ENCODE results near the gene PCNX1. TPM values are rescaled to one million over a fixed set of nuclear protein-coding genes. Genes with fewer than 3 reads are reported as not detected.

The PCNX1 gene
- total RNA-seq, 2 experiments from 2014 or later = 38.4 to 57.9 TPM

GRCh38 chr14:70898111-70898745 is 9.0 kb upstream of the PCNX1 start:
- no peaks in the 10 kb centered on the region for H3K36me3 Mint-ChIP-seq (ENCODE audit: low read depth)
- peak overlapping the region; percentile 35 for H3K27ac Mint-ChIP-seq
- CTCF ChIA-PET = interaction anchor here (14.4 kb wide), 1 partner anchor 13 kb away, joined by 173 read pairs; no protein-coding TSS in a partner anchor
- intact Hi-C loops (cut with DNase I, micrococcal nuclease) = no loop called here
- H3K4me1 Mint-ChIP-seq = peaks cover 56% of the 10 kb centered on the region
- H3K27me3 Mint-ChIP-seq = peaks cover 5% of the 10 kb centered on the region
- H3K4me3 Mint-ChIP-seq = no peak overlapping the region
- POLR2A ChIA-PET = interaction anchor here (0.7 kb wide), 1 partner anchor 54 kb away, joined by 3 read pairs; no protein-coding TSS in a partner anchor
- DNase-seq (no peak), ATAC-seq (no peak)
- H3K9me3 Mint-ChIP-seq (ENCODE audit: low read depth) = peaks cover 3% of the 10 kb centered on the region

- no peak for DNase-seq
- CTCF ChIA-PET = interaction anchor here (0.6 to 14.4 kb wide), 8 partner anchors 9 to 294 kb away, joined by 3 to 173 read pairs (median 4); no protein-coding TSS in a partner anchor
- POLR2A ChIA-PET = interaction anchor here (0.5 to 2.9 kb wide), 2 partner anchors 15 to 1433 kb away, joined by 3 to 30 read pairs; no protein-coding TSS in a partner anchor
- H3K9me3 Mint-ChIP-seq (ENCODE audit: low read depth) = peaks cover 2% of the 10 kb centered on the region
- peaks cover 62% of the 10 kb centered on the region for H3K4me1 Mint-ChIP-seq
- no peaks in the 10 kb centered on the region for H3K36me3 Mint-ChIP-seq (ENCODE audit: low read depth)
- ATAC-seq = no peak
- intact Hi-C loops (cut with DNase I, micrococcal nuclease) = loop anchor here in 1 of 2 experiments (10.0 kb wide), 1 partner anchor 1276 kb away; no protein-coding TSS in a partner anchor
- peaks cover 5% of the 10 kb centered on the region for H3K27me3 Mint-ChIP-seq
- H3K27ac Mint-ChIP-seq = peak overlapping the region; percentile 48
- H3K4me3 Mint-ChIP-seq = no peak overlapping the region
Observed at GRCh38 chr14:70901269-70901668, 6.0 kb upstream of the PCNX1 start.

GRCh38 chr14:70902184-70902583 is 5.1 kb upstream of the PCNX1 start:
- ChIA-PET CTCF (interaction anchor here (0.6 to 14.4 kb wide), 12 partner anchors 8 to 1136 kb away, joined by 3 to 173 read pairs (median 3); no protein-coding TSS in a partner anchor), POLR2A (interaction anchor here (0.6 to 2.9 kb wide), 2 partner anchors 15 to 77 kb away, joined by 4 to 30 read pairs; no protein-coding TSS in a partner anchor)
- intact Hi-C loops (cut with DNase I, micrococcal nuclease) = loop anchor here (1.0 to 10.0 kb wide), 4 partner anchors 15 to 1277 kb away; no protein-coding TSS in a partner anchor
- H3K27ac Mint-ChIP-seq = peak overlapping the region; percentile 49
- no peaks in the 10 kb centered on the region for H3K9me3 Mint-ChIP-seq (ENCODE audit: low read depth)
- H3K36me3 Mint-ChIP-seq (ENCODE audit: low read depth) = no peaks in the 10 kb centered on the region
- no peak for DNase-seq
- H3K4me3 Mint-ChIP-seq = no peak overlapping the region
- ATAC-seq = peak; percentile 59
- H3K4me1 Mint-ChIP-seq = peaks cover 65% of the 10 kb centered on the region
- H3K27me3 Mint-ChIP-seq = peaks cover 2% of the 10 kb centered on the region

- Mint-ChIP-seq H3K36me3 (ENCODE audit: low read depth) (peaks cover 7% of the 10 kb centered on the region), H3K4me1 (peaks cover 60% of the 10 kb centered on the region)
- CTCF ChIA-PET = interaction anchor here (0.7 to 14.4 kb wide), 9 partner anchors 10 to 90 kb away, joined by 3 to 173 read pairs (median 6); no protein-coding TSS in a partner anchor
Observed at GRCh38 chr14:70904373-70904772, 2.9 kb upstream of the PCNX1 start.

GRCh38 chr14:70905301-70905700 is 2.0 kb upstream of the PCNX1 start:
- Mint-ChIP-seq H3K9me3 (ENCODE audit: low read depth) (no peaks in the 10 kb centered on the region), H3K27me3 (no peaks in the 10 kb centered on the region), H3K36me3 (ENCODE audit: low read depth) (peaks cover 9% of the 10 kb centered on the region), H3K4me3 (no peak overlapping the region), H3K27ac (no peak overlapping the region), H3K4me1 (peaks cover 67% of the 10 kb centered on the region)
- CTCF ChIA-PET = interaction anchor here (0.6 to 14.4 kb wide), 13 partner anchors 9 to 250 kb away, joined by 3 to 173 read pairs (median 7); partner anchors contain the start of gene MAP3K9
- intact Hi-C loops (cut with DNase I, micrococcal nuclease) = loop anchor here in 1 of 2 experiments (10.0 kb wide), 1 partner anchor 1280 kb away; no protein-coding TSS in a partner anchor
- POLR2A ChIA-PET = interaction anchor here (4.3 kb wide), 1 partner anchor 18 kb away, joined by 44 read pairs; no protein-coding TSS in a partner anchor
- DNase-seq (no peak), ATAC-seq (no peak)

More at GRCh38 chr14:70904373-70904772, 2.9 kb upstream of the PCNX1 start:
- Mint-ChIP-seq H3K27ac (no peak overlapping the region), H3K9me3 (ENCODE audit: low read depth) (no peaks in the 10 kb centered on the region), H3K27me3 (no peaks in the 10 kb centered on the region), H3K4me3 (no peak overlapping the region)
- intact Hi-C loops (cut with DNase I, micrococcal nuclease) = loop anchor here in 1 of 2 experiments (10.0 kb wide), 1 partner anchor 1280 kb away; no protein-coding TSS in a partner anchor
- POLR2A ChIA-PET = interaction anchor here (4.3 kb wide), 1 partner anchor 17 kb away, joined by 44 read pairs; no protein-coding TSS in a partner anchor
- ATAC-seq = no peak
- DNase-seq = no peak

- Mint-ChIP-seq H3K27ac (peak overlapping the region; percentile 94), H3K4me1 (peaks cover 71% of the 10 kb centered on the region), H3K4me3 (peak overlapping the region; percentile 96), H3K36me3 (ENCODE audit: low read depth) (peaks cover 12% of the 10 kb centered on the region), H3K27me3 (no peaks in the 10 kb centered on the region), H3K9me3 (ENCODE audit: low read depth) (no peaks in the 10 kb centered on the region)
- peak; percentile 6 for ATAC-seq
- ChIA-PET POLR2A (interaction anchor here (0.7 to 4.3 kb wide), 5 partner anchors 13 to 89 kb away, joined by 3 to 44 read pairs (median 5); no protein-coding TSS in a partner anchor), CTCF (interaction anchor here (0.5 to 14.4 kb wide), 29 partner anchors 8 to 1816 kb away, joined by 3 to 173 read pairs (median 4); partner anchors contain the start of gene MAP3K9)
- intact Hi-C loops (cut with DNase I, micrococcal nuclease) = loop anchor here (1.0 to 10.0 kb wide), 11 partner anchors 20 to 1282 kb away; partner anchors contain the start of genes MAP3K9 (in 1 of the 2), MED6 (in 1 of the 2), SIPA1L1 (in 1 of the 2) and SRSF5 (in 1 of the 2)
- DNase-seq = no peak
Observed at GRCh38 chr14:70906793-70907175, 475 bp upstream of the PCNX1 start.

DNA sequence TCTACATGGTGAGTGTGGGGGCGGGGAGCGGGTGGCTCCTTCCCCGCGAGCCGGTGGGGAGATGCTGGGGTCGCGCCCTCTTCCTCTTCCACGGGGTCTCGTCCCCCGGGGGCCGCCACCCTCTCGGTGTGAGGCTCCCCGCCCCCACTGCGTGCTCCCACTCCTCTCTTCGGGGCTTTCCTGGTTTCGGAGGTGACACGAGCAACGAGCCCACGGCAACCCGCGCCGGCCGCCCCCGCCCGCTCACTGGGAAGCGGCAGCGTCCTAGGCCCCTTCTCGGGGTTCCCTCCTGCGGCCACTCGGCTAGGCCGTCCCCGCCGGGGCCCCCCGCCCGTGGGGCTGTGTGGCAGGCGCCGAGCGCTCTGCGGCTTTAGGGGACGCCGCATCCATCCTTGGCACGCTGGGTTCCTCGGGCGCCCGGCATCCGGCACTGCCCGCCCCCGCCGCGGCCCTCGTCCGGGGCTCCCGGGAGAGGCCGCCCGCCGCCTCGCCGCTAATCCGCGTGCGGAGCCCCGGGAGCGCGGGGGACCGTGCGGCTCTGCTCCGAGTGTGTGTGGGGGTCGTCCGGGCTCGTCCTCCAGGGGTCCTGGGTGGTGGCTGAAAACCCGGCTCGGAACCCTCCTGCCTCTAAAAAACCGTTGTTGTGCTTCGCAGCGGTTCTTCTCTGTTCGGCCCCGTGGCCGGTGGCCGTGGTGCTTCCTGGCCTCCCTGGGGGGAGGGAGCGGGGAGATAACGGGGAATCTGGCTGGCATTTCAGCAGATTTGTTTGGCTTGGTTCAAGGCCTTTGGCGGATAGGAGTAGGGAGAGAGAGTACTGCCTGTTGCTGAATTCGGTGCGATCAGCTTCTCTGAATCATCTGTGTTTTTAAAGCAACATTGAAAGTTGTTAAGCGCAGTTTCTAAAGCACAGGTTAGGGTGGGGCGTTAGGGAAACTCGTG is 1.0 kb downstream of the PCNX1 start:
- H3K36me3 Mint-ChIP-seq (ENCODE audit: low read depth) = peaks cover 18% of the 10 kb centered on the region
- no peaks in the 10 kb centered on the region for H3K27me3 Mint-ChIP-seq
- H3K4me3 Mint-ChIP-seq = peak overlapping the region; percentile 96
- intact Hi-C loops (cut with DNase I, micrococcal nuclease) = loop anchor here (1.0 to 10.0 kb wide), 13 partner anchors 12 to 1283 kb away; partner anchors contain the start of genes MAP3K9 (in 1 of the 2), MED6 (in 1 of the 2), SIPA1L1 (in 1 of the 2) and SRSF5 (in 1 of the 2)
- H3K9me3 Mint-ChIP-seq (ENCODE audit: low read depth) = no peaks in the 10 kb centered on the region
- DNase-seq (peak; percentile 77), ATAC-seq (peak; percentile 16)
- ChIA-PET POLR2A (interaction anchor here (1.0 to 4.3 kb wide), 3 partner anchors 21 to 99 kb away, joined by 3 to 44 read pairs (median 4); partner anchors contain the start of gene MAP3K9), CTCF (interaction anchor here (0.6 to 14.4 kb wide), 14 partner anchors 12 to 1581 kb away, joined by 3 to 173 read pairs (median 6); partner anchors contain the start of gene MAP3K9)
- H3K4me1 Mint-ChIP-seq = peaks cover 73% of the 10 kb centered on the region
- H3K27ac Mint-ChIP-seq = peak overlapping the region; percentile 92

DNA sequence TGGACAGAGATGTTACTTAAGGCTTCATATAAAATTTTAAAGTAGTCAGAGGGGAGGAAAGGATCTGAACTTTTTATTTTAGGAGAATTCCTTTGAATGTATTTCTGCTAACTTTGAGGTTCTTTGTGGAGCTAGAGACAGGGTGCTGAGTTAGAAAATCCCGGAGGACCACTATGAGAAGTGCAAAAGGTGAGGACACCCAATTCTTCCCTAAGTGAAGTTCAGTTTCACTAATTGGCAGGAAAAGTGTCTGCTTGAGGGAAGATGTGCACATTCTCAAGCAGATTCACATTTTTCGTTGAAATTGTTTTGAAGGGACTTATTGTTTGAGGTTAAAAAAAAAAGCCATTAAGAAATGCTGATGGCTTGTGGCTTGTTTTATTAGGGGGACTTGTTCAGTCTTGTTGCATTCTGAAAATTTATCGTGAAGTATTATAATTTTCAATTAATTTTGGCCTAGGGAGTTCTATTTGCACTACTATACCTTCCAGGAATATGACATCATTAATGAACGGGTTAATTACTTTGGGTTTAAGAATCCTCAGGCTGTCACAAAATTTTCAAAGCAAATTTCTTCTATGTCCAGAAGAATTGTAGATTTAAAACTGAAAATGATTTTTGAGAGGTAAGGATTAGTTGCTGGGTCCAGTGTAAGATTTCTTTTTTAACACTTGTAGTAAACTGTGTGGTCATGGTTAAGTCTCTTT is 1.8 kb downstream of the PCNX1 start:
- Mint-ChIP-seq H3K27me3 (no peaks in the 10 kb centered on the region), H3K4me3 (peak overlapping the region; percentile 96), H3K27ac (peak overlapping the region; percentile 92), H3K9me3 (ENCODE audit: low read depth) (no peaks in the 10 kb centered on the region), H3K36me3 (ENCODE audit: low read depth) (peaks cover 18% of the 10 kb centered on the region), H3K4me1 (peaks cover 66% of the 10 kb centered on the region)
- intact Hi-C loops (cut with DNase I, micrococcal nuclease) = loop anchor here (1.0 to 10.0 kb wide), 3 partner anchors 11 to 1284 kb away; no protein-coding TSS in a partner anchor
- POLR2A ChIA-PET = interaction anchor here (0.7 to 1.0 kb wide), 2 partner anchors 22 to 1463 kb away, joined by 3 to 4 read pairs; no protein-coding TSS in a partner anchor
- DNase-seq (no peak), ATAC-seq (no peak)
- CTCF ChIA-PET = interaction anchor here (0.6 to 2.0 kb wide), 6 partner anchors 21 to 1582 kb away, joined by 3 to 8 read pairs (median 4); no protein-coding TSS in a partner anchor

GRCh38 chr14:70909733-70910614 is 2.7 kb downstream of the PCNX1 start:
- peaks cover 18% of the 10 kb centered on the region for H3K36me3 Mint-ChIP-seq (ENCODE audit: low read depth)
- CTCF ChIA-PET = interaction anchor here (1.0 to 2.0 kb wide), 7 partner anchors 9 to 92 kb away, joined by 3 to 8 read pairs (median 3); no protein-coding TSS in a partner anchor
- no peaks in the 10 kb centered on the region for H3K9me3 Mint-ChIP-seq (ENCODE audit: low read depth)
- intact Hi-C loops (cut with DNase I, micrococcal nuclease) = loop anchor here (2.0 to 10.0 kb wide), 2 partner anchors 45 to 1285 kb away; no protein-coding TSS in a partner anchor
- H3K27ac Mint-ChIP-seq = peak overlapping the region; percentile 92
- POLR2A ChIA-PET = interaction anchor here (0.7 kb wide), 1 partner anchor 1462 kb away, joined by 4 read pairs; no protein-coding TSS in a partner anchor
- ATAC-seq = no peak
- H3K4me3 Mint-ChIP-seq = peak overlapping the region; percentile 96
- peak; percentile 49 for DNase-seq
- no peaks in the 10 kb centered on the region for H3K27me3 Mint-ChIP-seq
- H3K4me1 Mint-ChIP-seq = peaks cover 60% of the 10 kb centered on the region
